ENCODE results near the gene INPP5A.

INPP5A gene

DNA sequence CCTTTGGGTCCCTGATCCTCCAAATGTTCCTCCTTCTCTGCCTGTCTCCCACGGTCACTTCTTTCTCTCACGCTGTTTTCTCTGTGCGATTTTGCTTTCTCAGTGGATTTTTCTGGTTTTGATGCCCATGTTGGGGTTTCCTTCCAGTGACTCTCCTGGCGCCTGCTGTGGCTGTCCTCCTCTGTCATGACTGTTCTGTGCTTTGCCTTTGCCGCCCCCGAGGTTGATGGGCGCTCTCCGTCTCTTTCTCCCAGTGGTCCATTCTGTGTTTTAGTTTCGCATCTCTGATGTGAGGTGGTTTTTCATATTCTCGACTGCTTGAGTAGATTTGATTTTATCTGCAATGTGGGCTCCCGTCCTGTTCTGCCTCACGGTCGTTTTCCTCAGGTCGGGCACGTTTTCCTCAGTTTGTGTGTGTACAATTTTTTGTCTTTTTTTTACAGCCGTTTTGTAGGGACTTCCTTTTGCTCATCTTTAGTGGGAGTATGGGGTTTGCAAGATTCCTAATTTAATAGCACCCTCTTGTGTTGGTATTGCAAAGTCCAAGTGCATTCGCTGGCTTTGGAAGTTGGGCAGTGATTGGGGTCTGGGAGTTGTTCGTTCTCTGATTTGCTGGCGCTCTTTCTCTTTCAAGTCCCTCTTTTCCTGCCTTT lies 100.0 kb downstream of the INPP5A start:
- peak; percentile 84 for DNase-seq (ENCODE audit: low spot score)
- in situ Hi-C loops (cut with MboI; ENCODE audit: low sequenced_read_pairs, unreplicated experiment): loop anchor here (5.0 to 25.0 kb wide), 2 partner anchors 180 to 425 kb away; no protein-coding TSS in a partner anchor
- TF ChIP-seq, protein P1, sequence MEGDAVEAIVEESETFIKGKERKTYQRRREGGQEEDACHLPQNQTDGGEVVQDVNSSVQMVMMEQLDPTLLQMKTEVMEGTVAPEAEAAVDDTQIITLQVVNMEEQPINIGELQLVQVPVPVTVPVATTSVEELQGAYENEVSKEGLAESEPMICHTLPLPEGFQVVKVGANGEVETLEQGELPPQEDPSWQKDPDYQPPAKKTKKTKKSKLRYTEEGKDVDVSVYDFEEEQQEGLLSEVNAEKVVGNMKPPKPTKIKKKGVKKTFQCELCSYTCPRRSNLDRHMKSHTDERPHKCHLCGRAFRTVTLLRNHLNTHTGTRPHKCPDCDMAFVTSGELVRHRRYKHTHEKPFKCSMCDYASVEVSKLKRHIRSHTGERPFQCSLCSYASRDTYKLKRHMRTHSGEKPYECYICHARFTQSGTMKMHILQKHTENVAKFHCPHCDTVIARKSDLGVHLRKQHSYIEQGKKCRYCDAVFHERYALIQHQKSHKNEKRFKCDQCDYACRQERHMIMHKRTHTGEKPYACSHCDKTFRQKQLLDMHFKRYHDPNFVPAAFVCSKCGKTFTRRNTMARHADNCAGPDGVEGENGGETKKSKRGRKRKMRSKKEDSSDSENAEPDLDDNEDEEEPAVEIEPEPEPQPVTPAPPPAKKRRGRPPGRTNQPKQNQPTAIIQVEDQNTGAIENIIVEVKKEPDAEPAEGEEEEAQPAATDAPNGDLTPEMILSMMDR (IDR thresholded peaks at IDR 0.05; ENCODE audit: borderline replicate concordance, control extremely low read depth, extremely low read depth, insufficient read depth, missing control alignments): peak; percentile 64

DNA sequence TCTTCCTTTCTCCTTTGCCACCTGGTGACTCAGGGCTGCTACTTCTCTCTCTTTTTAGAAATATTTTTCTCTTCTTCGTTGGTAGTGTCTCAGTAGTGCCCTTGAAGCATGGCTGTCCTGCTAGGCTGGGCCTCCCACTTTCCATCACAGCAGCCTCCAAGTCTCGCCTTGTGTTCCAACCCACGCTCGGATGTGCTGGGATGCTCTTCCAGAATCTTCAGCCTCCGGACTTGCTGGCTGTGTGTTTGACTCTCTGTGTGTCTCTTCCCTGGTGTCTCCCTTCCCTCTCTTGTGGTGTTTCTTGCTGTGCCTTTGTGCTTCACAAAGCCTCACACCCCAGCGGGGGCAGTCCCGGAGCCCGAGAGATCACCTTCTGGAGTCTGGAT lies 100.5 kb downstream of the INPP5A start:
- TF ChIP-seq, protein P1 (IDR thresholded peaks at IDR 0.05; ENCODE audit: borderline replicate concordance, control extremely low read depth, extremely low read depth, insufficient read depth, missing control alignments): peak; percentile 5
- no peak for DNase-seq (ENCODE audit: low spot score)
- in situ Hi-C loops (cut with MboI; ENCODE audit: low sequenced_read_pairs, unreplicated experiment): loop anchor here (5.0 to 25.0 kb wide), 2 partner anchors 181 to 426 kb away; no protein-coding TSS in a partner anchor

DNA sequence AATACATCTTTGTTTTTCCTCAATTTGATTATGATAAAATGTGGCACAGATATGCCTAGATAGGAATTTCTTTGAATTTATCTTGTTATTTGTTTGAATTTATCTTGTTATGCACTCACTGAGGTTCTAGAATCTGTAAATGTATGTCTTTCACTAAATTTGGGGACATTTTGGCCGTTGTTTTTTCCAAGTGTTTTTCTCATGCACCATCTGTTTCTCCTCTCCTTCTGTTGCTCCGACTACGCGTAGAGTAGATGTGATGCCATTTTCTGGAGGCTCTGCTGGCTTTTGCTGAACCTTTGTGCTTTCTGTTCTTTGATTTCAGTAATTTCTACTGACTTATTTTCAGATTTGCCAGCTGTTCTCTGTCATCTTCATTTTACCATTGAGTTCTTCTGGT lies 101.9 kb downstream of the INPP5A start:
- TF ChIP-seq, protein P1 (IDR thresholded peaks at IDR 0.05; ENCODE audit: borderline replicate concordance, control extremely low read depth, extremely low read depth, insufficient read depth, missing control alignments): no peak
- DNase-seq (ENCODE audit: low spot score): no peak
- in situ Hi-C loops (cut with MboI; ENCODE audit: low sequenced_read_pairs, unreplicated experiment): loop anchor here (5.0 to 25.0 kb wide), 2 partner anchors 182 to 427 kb away; no protein-coding TSS in a partner anchor

DNA sequence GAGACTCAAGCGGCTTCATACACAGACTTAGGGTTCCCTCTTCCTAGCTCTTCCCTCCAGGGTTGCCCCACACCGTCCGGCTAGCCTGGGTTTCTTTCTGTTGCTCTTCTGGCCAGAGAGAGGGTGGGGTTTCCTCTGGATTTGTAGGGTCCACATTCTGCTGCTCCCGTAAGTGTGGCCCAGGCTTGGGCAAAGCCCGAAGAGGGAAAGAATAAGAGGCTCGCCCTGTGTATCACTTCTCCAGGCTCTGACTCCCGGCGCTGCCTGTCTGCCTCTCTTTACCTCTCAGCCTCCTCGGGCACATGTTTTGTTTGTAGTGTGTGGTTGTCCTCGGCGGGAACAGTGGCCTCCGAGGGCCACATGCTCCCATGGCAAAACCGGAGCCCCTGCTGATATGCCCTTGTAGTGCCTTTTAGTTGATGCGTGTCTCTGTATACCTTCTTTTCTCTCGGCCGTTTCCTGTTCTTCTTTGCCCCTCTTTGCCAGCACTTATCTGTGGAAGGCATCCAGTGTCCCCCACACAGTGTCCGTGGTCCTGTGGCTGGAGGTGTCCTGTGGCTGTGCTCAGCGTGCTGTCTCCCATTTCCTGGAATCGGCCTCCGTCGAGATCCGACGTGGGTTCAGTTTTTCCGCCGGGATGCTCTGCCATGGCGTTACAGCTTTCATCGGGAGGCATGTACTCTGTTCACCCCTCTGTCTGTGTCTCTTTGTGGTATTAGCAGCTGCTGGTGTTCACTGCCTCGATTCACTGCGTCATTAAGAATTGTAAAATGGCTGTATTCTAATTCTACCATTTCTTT lies 102.9 kb downstream of the INPP5A start:
- in situ Hi-C loops (cut with MboI; ENCODE audit: low sequenced_read_pairs, unreplicated experiment): loop anchor here (25.0 kb wide), 1 partner anchor 428 kb away; no protein-coding TSS in a partner anchor
- no peak for DNase-seq (ENCODE audit: low spot score)
- TF ChIP-seq, protein P1 (IDR thresholded peaks at IDR 0.05; ENCODE audit: borderline replicate concordance, control extremely low read depth, extremely low read depth, insufficient read depth, missing control alignments): no peak

DNA sequence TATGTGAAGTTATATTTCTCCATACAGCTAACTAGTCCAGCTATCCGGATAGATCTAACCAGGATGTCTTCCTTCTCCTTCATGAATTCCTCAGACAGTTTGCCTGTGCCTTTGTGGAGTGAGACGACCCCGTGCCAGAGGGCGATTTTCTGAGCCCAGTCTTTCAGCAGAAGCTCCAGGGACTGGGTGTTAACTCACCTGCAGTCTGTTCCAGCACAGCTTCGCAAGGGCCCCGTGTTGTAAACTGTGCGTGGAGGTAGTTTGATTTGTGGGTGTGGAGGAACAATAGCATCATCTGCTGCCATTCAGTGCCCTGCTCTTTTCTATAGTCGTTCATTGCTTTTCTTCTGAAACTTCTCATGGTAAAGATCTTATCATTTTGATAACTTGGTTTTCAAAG lies 103.8 kb downstream of the INPP5A start:
- DNase-seq (ENCODE audit: low spot score): no peak
- in situ Hi-C loops (cut with MboI; ENCODE audit: low sequenced_read_pairs, unreplicated experiment): loop anchor here (25.0 kb wide), 1 partner anchor 429 kb away; no protein-coding TSS in a partner anchor

More for the DNA sequence above, 103.8 kb downstream of the INPP5A start:
- TF ChIP-seq, protein P1 (IDR thresholded peaks at IDR 0.05; ENCODE audit: borderline replicate concordance, control extremely low read depth, extremely low read depth, insufficient read depth, missing control alignments): no peak

Measured in GM13976 (cell line).